HFF-Myc (cell line): ENCODE data around the gene ICAM3.

Experiments used
- DNase-seq: peaks from one replicate; pipeline ENCODE4 v3.0.0-alpha.2; 2011; ENCODE audit warnings: low read depth; ENCODE audit errors: extremely low read depth
- H3K4me3 ChIP-seq: replicated peaks from 2 replicates; pipeline ENCODE4 v1.5.1; 2011; ENCODE audit warnings: low read depth, mild to moderate bottlenecking, control low read depth, low read length
- TF ChIP-seq, protein P1 (sequence below): IDR thresholded peaks from 2 replicates; pipeline ENCODE4 v1.5.1; 2012; ENCODE audit warnings: mild to moderate bottlenecking, low read depth, low read length, control low read depth; ENCODE audit errors: missing control alignments

ICAM3 gene

GRCh38 chr19:10289167-10289835, 50.1 kb downstream of the ICAM3 start:
- peak; percentile 44 for DNase-seq
- H3K4me3 ChIP-seq, result peak overlapping the region; percentile 49
- TF ChIP-seq, protein P1, sequence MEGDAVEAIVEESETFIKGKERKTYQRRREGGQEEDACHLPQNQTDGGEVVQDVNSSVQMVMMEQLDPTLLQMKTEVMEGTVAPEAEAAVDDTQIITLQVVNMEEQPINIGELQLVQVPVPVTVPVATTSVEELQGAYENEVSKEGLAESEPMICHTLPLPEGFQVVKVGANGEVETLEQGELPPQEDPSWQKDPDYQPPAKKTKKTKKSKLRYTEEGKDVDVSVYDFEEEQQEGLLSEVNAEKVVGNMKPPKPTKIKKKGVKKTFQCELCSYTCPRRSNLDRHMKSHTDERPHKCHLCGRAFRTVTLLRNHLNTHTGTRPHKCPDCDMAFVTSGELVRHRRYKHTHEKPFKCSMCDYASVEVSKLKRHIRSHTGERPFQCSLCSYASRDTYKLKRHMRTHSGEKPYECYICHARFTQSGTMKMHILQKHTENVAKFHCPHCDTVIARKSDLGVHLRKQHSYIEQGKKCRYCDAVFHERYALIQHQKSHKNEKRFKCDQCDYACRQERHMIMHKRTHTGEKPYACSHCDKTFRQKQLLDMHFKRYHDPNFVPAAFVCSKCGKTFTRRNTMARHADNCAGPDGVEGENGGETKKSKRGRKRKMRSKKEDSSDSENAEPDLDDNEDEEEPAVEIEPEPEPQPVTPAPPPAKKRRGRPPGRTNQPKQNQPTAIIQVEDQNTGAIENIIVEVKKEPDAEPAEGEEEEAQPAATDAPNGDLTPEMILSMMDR, result no peak

DNA sequence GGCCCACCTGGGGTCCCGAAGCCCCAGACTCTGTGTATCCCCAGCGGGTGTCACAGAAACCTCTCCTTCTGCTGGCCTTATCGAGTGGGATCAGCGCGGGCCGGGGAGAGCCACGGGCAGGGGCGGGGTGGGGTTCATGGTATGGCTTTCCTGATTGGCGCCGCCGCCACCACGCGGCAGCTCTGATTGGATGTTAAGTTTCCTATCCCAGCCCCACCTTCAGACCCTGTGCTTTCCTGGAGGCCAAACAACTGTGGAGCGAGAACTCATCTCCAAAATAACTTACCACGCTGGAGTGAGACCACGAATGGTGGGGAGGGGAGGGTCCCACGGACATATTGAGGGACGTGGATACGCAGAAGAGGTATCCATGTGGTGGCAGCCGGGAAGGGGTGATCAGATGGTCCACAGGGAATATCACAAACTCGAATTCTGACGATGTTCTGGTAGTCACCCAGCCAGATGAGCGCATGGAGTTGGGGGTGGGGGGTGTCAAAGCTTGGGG, 50.7 kb downstream of the ICAM3 start:
- TF ChIP-seq, protein P1, result no peak
- no peak for DNase-seq
- H3K4me3 ChIP-seq, result peak overlapping the region; percentile 49

- TF ChIP-seq, protein P1, result no peak
- H3K4me3 ChIP-seq, result no peak within 1 kb of the TSS
- no peak for DNase-seq
These were observed 52.4 kb downstream of the ICAM3 start, which contains the start of gene ICAM4 for GRCh38 chr19:10286803-10287737. TSS of gene ICAM4 (plus strand) at chr19:10286955. CDS start at chr19:10287013, 58 bp downstream.

DNA sequence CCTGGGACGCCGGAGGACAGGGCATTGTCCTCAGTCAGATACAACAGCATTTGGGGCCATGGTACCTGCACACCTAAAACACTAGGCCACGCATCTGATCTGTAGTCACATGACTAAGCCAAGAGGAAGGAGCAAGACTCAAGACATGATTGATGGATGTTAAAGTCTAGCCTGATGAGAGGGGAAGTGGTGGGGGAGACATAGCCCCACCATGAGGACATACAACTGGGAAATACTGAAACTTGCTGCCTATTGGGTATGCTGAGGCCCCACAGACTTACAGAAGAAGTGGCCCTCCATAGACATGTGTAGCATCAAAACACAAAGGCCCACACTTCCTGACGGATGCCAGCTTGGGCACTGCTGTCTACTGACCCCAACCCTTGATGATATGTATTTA, 54.0 kb downstream of the ICAM3 start:
- DNase-seq, result no peak
- H3K4me3 ChIP-seq, result no peak overlapping the region
- TF ChIP-seq, protein P1, result no peak

DNA sequence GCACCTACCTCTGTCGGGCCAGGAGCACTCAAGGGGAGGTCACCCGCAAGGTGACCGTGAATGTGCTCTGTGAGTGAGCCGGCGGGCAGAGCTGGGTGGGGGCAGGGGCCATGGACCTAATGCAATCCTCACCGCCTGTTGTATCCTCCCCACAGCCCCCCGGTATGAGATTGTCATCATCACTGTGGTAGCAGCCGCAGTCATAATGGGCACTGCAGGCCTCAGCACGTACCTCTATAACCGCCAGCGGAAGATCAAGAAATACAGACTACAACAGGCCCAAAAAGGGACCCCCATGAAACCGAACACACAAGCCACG, 54.5 kb downstream of the ICAM3 start:
- TF ChIP-seq, protein P1, result no peak
- no peak for DNase-seq
- H3K4me3 ChIP-seq, result no peak overlapping the region

GRCh38 chr19:10284065-10284959, 55.1 kb downstream of the ICAM3 start:
- DNase-seq, result no peak
- TF ChIP-seq, protein P1, result no peak
- H3K4me3 ChIP-seq, result no peak overlapping the region
